Common myeloid progenitor, CD34-positive (primary cell): ENCODE measurements around the gene ZFAND2B.

Experiments
- CTCF ChIA-PET: fragments of 350-600 bp; sonication (Branson Sonifier 250); formaldehyde crosslinking; loops from one replicate; lab custom pipeline; 2021; ENCODE audit warnings: antibody characterized with exemption; lab: Charles Lee
- POLR2A ChIA-PET: fragments of 350-600 bp; sonication (Branson Sonifier 250); formaldehyde crosslinking; loops from one replicate; lab custom pipeline; 2021; ENCODE audit warnings: antibody characterized with exemption; lab: Charles Lee
- DNase-seq, 3 donors: peaks; one replicate each; pipeline versions ENCODE4 v3.0.0 to v3.0.0-alpha.2; 2013
- H3K27ac ChIP-seq, 2 experiments: 1 replicate in 1 of 2; 2 replicates in 1 of 2; pipeline ENCODE4 v1.7.0; 2013; ENCODE audit warnings: inconsistent platforms in 2 of 2, low read length in 2 of 2, mild to moderate bottlenecking in 2 of 2, low read depth in 1 of 2, moderate library complexity in 1 of 2; ENCODE audit not compliant: severe bottlenecking in 2 of 2, insufficient read depth in 1 of 2, poor library complexity in 1 of 2
- H3K27me3 ChIP-seq, 5 experiments: replicated peaks in 2 of 5; 1 replicate in 3 of 5; 2 replicates in 2 of 5; pipeline versions ENCODE4 v1.6.1 to v1.7.0; 2013; ENCODE audit warnings: low read length in 4 of 5, mild to moderate bottlenecking in 2 of 5, moderate library complexity in 2 of 5, inconsistent platforms in 1 of 5; ENCODE audit not compliant: insufficient read depth in 5 of 5, control insufficient read depth in 4 of 5
- H3K36me3 ChIP-seq, 4 experiments: 1 replicate in 2 of 4; 2 replicates in 2 of 4; pipeline versions ENCODE4 v1.6.1 to v1.7.0; 2013; ENCODE audit warnings: low read length in 3 of 4, control low read depth in 1 of 4, mild to moderate bottlenecking in 1 of 4; ENCODE audit not compliant: control insufficient read depth in 4 of 4, insufficient read depth in 4 of 4
- H3K4me1 ChIP-seq, 4 experiments: 1 replicate in 3 of 4; 2 replicates in 1 of 4; pipeline versions ENCODE4 v1.6.1 to v1.7.1; 2013; ENCODE audit warnings: low read length in 3 of 4, mild to moderate bottlenecking in 3 of 4, control low read depth in 1 of 4, inconsistent platforms in 1 of 4, moderate library complexity in 1 of 4; ENCODE audit not compliant: control insufficient read depth in 4 of 4, insufficient read depth in 4 of 4; ENCODE audit errors: control extremely low read depth in 1 of 4
- H3K4me3 ChIP-seq, 7 experiments: 1 replicate in 4 of 7; 2 replicates in 3 of 7; pipeline versions ENCODE4 v1.5.1 to v1.7.0; 2013; ENCODE audit warnings: mild to moderate bottlenecking in 7 of 7, low read length in 6 of 7, moderate library complexity in 6 of 7, inconsistent platforms in 2 of 7, low read depth in 2 of 7, control low read depth in 1 of 7; ENCODE audit not compliant: insufficient read depth in 4 of 7, control insufficient read depth in 1 of 7; ENCODE audit errors: extremely low read depth in 1 of 7
- H3K9me3 ChIP-seq, 5 experiments: 1 replicate in 4 of 5; 2 replicates in 1 of 5; pipeline versions ENCODE4 v1.6.1 to v1.7.1; 2013; ENCODE audit warnings: low read length in 4 of 5, mild to moderate bottlenecking in 2 of 5, inconsistent platforms in 1 of 5, low read depth in 1 of 5, moderate library complexity in 1 of 5; ENCODE audit not compliant: control insufficient read depth in 4 of 5, insufficient read depth in 2 of 5; ENCODE audit errors: control extremely low read depth in 1 of 5
- WGBS: methylation state at CpG from one replicate; pipeline ENCODE4 v1.1.5; 2013; ENCODE audit not compliant: insufficient coverage; 5-methylcytosine and 5-hydroxymethylcytosine counted together

Gene ZFAND2B

GRCh38 chr2:219169930-219170654, 36.5 kb upstream of the ZFAND2B start, which contains the start of gene SLC23A3:
TSS of gene SLC23A3 (minus strand) at chr2:219170029. CDS start at chr2:219169984, 45 bp downstream.
- WGBS: 100% methylated on average over 2 of the region's 10 CpGs
- Histone ChIP-seq H3K4me1 (peaks cover 0 to 14% (median 5%) of the 10 kb centered on the region in 4 experiments), H3K27ac (no peak within 1 kb of the TSS), H3K27me3 (no peaks in the 10 kb centered on the region), H3K4me3 (no peak within 1 kb of the TSS), H3K36me3 (peaks cover 9 to 37% (median 23%) of the 10 kb centered on the region in 4 experiments), H3K9me3 (no peaks in the 10 kb centered on the region)
- no peak for DNase-seq
- POLR2A ChIA-PET: no interaction called here
- CTCF ChIA-PET: interaction anchor here (1.2 to 9.4 kb wide), 7 partner anchors 9 to 130 kb away, joined by 3 to 238 read pairs (median 8); partner anchors contain the start of genes ABCB6, ANKZF1, ATG9A and NHEJ1

- H3K27ac ChIP-seq: no peak overlapping the region
- no peaks in the 10 kb centered on the region for H3K9me3 ChIP-seq
- H3K4me1 ChIP-seq: peaks cover 5 to 23% (median 15%) of the 10 kb centered on the region in 4 experiments
- WGBS: 78% methylated on average over 5 of the region's 6 CpGs
- H3K4me3 ChIP-seq: no peak overlapping the region
- ChIA-PET CTCF (interaction anchor here (0.8 to 9.4 kb wide), 15 partner anchors 10 to 128 kb away, joined by 3 to 238 read pairs (median 4); partner anchors contain the start of genes ABCB6, ANKZF1, ATG9A and DNAJB2), POLR2A (interaction anchor here (0.6 to 1.6 kb wide), 2 partner anchors 35 to 39 kb away, joined by 3 to 6 read pairs; partner anchors contain the start of gene ZFAND2B)
- H3K36me3 ChIP-seq: peaks cover 9 to 37% (median 23%) of the 10 kb centered on the region in 4 experiments
- H3K27me3 ChIP-seq: no peaks in the 10 kb centered on the region
- DNase-seq: peak in 2 of 3 donors; percentile 43 to 58
Measured at GRCh38 chr2:219171231-219171651, 35.3 kb upstream of the ZFAND2B start.

- ChIA-PET POLR2A (interaction anchor here (0.7 to 1.6 kb wide), 2 partner anchors 10 to 34 kb away, joined by 4 to 6 read pairs; partner anchors contain the start of gene ZFAND2B), CTCF (interaction anchor here (0.9 to 9.4 kb wide), 13 partner anchors 8 to 179 kb away, joined by 3 to 238 read pairs (median 4); partner anchors contain the start of genes ABCB6, DNAJB2, NHEJ1 and ZFAND2B)
- Histone ChIP-seq H3K27ac (no peak overlapping the region), H3K27me3 (no peaks in the 10 kb centered on the region), H3K9me3 (no peaks in the 10 kb centered on the region), H3K36me3 (peaks cover 9 to 37% (median 23%) of the 10 kb centered on the region in 4 experiments), H3K4me3 (no peak overlapping the region), H3K4me1 (peaks cover 6 to 29% (median 24%) of the 10 kb centered on the region in 4 experiments)
- 93% methylated on average over 12 of the region's 16 CpGs for WGBS
- DNase-seq: no peak
Measured at GRCh38 chr2:219172231-219173154, 34.1 kb upstream of the ZFAND2B start.

- WGBS: 100% methylated on average over 3 of the region's 6 CpGs
- H3K4me1 ChIP-seq: peaks cover 7 to 29% (median 26%) of the 10 kb centered on the region in 4 experiments
- CTCF ChIA-PET: interaction anchor here (1.0 to 9.4 kb wide), 7 partner anchors 8 to 79 kb away, joined by 3 to 238 read pairs (median 4); partner anchors contain the start of genes ABCB6, ANKZF1, ATG9A and NHEJ1
- POLR2A ChIA-PET: no interaction called here
- H3K27me3 ChIP-seq: no peaks in the 10 kb centered on the region
- no peak overlapping the region for H3K27ac ChIP-seq
- peaks cover 9 to 37% (median 23%) of the 10 kb centered on the region in 4 experiments for H3K36me3 ChIP-seq
- no peak overlapping the region for H3K4me3 ChIP-seq
- DNase-seq: no peak
- no peaks in the 10 kb centered on the region for H3K9me3 ChIP-seq
Measured at GRCh38 chr2:219173176-219173575, 33.4 kb upstream of the ZFAND2B start.

GRCh38 chr2:219174146-219174545, 32.4 kb upstream of the ZFAND2B start:
- Histone ChIP-seq H3K27ac (no peak overlapping the region), H3K4me1 (peaks cover 10 to 30% (median 28%) of the 10 kb centered on the region in 4 experiments), H3K27me3 (no peaks in the 10 kb centered on the region), H3K9me3 (no peaks in the 10 kb centered on the region), H3K36me3 (peaks cover 9 to 37% (median 23%) of the 10 kb centered on the region in 4 experiments), H3K4me3 (no peak overlapping the region)
- 100% methylated on average over 3 of the region's 3 CpGs for WGBS
- ChIA-PET CTCF (interaction anchor here (0.5 to 9.4 kb wide), 9 partner anchors 9 to 987 kb away, joined by 3 to 238 read pairs (median 3); partner anchors contain the start of genes ABCB6, ANKZF1, ATG9A and NHEJ1), POLR2A (no interaction called here)
- DNase-seq: no peak

GRCh38 chr2:219174801-219175200, 31.8 kb upstream of the ZFAND2B start:
- no peak overlapping the region for H3K27ac ChIP-seq
- DNase-seq: no peak
- H3K9me3 ChIP-seq: no peaks in the 10 kb centered on the region
- no peaks in the 10 kb centered on the region for H3K27me3 ChIP-seq
- no peak overlapping the region for H3K4me3 ChIP-seq
- peaks cover 12 to 40% (median 24%) of the 10 kb centered on the region in 4 experiments for H3K36me3 ChIP-seq
- ChIA-PET POLR2A (no interaction called here), CTCF (interaction anchor here (0.9 to 9.4 kb wide), 7 partner anchors 8 to 64 kb away, joined by 3 to 238 read pairs (median 10); partner anchors contain the start of genes ABCB6, NHEJ1 and ZFAND2B)
- peaks cover 12 to 37% (median 34%) of the 10 kb centered on the region in 4 experiments for H3K4me1 ChIP-seq
- WGBS: 100% methylated on average over 4 of the region's 7 CpGs
